ENCODE measurements around the gene EEPD1. TPM values are rescaled to one million over a fixed set of nuclear protein-coding genes. Genes with fewer than 3 reads are reported as not detected.
A peak's percentile ranks its signal among the peaks of the same experiment; 100 is the strongest.

Gene EEPD1
- total RNA-seq, 4 donors from 2014 or later, result 2.2 to 9.3 (median 6.2) TPM

GRCh38 chr7:36215457-36215765 lies 62.4 kb downstream of the EEPD1 start:
- Histone ChIP-seq H3K9me3 (no peaks in the 10 kb centered on the region), H3K27me3 (no peaks in the 10 kb centered on the region), H3K27ac (no peak overlapping the region), H3K4me3 (replicated peaks in 1 of 3) (no peak overlapping the region), H3K4me1 (no peaks in the 10 kb centered on the region), H3K36me3 (no peaks in the 10 kb centered on the region)
- WGBS, 2 donors, result 95 to 100% methylated on average over 2 of the region's 2 CpGs
- intact Hi-C loops (cut with DNase I), result no loop called here
- TF ChIP-seq POLR2A (IDR thresholded peaks at IDR 0.05) (no peak), CTCF (IDR thresholded peaks at IDR 0.05) (no peak)
- no peak for DNase-seq

DNA sequence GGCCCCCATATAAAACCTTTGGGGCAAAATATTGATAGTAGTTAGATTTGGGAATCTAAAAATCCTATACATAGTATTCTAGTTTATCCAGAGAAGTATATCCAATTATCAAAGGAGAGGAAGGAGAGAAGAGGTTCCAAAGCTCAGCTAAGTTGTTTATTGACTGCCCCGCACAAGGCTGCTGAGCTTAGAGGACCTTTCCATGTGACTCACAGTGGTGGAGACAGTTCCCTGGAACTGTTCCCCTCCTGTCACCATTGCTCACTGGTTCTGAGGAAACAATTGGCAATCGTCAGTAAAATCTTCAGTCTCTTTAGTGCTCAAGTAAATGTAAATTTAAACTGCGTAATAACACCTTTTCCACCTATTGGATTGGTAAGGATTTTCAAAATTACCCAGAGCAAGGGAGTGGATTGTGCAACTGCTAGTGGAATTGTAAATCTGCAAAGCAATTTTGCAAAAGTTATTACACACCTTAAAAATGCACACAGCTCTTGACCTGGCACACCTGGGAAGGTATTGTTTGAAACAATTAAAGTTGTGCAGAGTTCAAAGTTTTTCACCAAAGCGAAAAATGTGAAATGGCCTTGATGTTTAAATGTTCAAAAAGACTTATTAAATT lies 63.1 kb downstream of the EEPD1 start:
- intact Hi-C loops (cut with DNase I), result no loop called here
- Histone ChIP-seq H3K27me3 (no peaks in the 10 kb centered on the region), H3K36me3 (no peaks in the 10 kb centered on the region), H3K27ac (no peak overlapping the region), H3K9me3 (no peaks in the 10 kb centered on the region), H3K4me1 (no peaks in the 10 kb centered on the region), H3K4me3 (replicated peaks in 1 of 3) (no peak overlapping the region)
- WGBS, 2 donors, result 50 to 64% methylated on average over 4 of the region's 4 CpGs
- peak; percentile 23 to 29 for DNase-seq
- no peak for TF ChIP-seq CTCF (IDR thresholded peaks at IDR 0.05)
- TF ChIP-seq POLR2A (IDR thresholded peaks at IDR 0.05), result no peak

GRCh38 chr7:36217211-36217960 lies 64.3 kb downstream of the EEPD1 start:
- H3K36me3 ChIP-seq, result no peaks in the 10 kb centered on the region
- H3K4me1 ChIP-seq, result no peaks in the 10 kb centered on the region
- TF ChIP-seq POLR2A (IDR thresholded peaks at IDR 0.05) (no peak), CTCF (IDR thresholded peaks at IDR 0.05) (no peak)
- no peaks in the 10 kb centered on the region for H3K9me3 ChIP-seq
- no peak overlapping the region for H3K27ac ChIP-seq
- DNase-seq, result no peak
- 94 to 98% methylated on average over 4 of the region's 4 CpGs for WGBS, 2 donors
- H3K27me3 ChIP-seq, result no peaks in the 10 kb centered on the region
- intact Hi-C loops (cut with DNase I), result no loop called here
- H3K4me3 ChIP-seq (replicated peaks in 1 of 3), result no peak overlapping the region

- Histone ChIP-seq H3K9me3 (no peaks in the 10 kb centered on the region), H3K36me3 (no peaks in the 10 kb centered on the region), H3K27me3 (no peaks in the 10 kb centered on the region), H3K27ac (no peak overlapping the region), H3K4me3 (replicated peaks in 1 of 3) (no peak overlapping the region), H3K4me1 (no peaks in the 10 kb centered on the region)
- DNase-seq, result no peak
- TF ChIP-seq CTCF (IDR thresholded peaks at IDR 0.05), result no peak
- no peak for TF ChIP-seq POLR2A (IDR thresholded peaks at IDR 0.05)
- 84 to 90% methylated on average over 5 of the region's 5 CpGs for WGBS, 2 donors
- intact Hi-C loops (cut with DNase I), result no loop called here
These were observed 64.9 kb downstream of the EEPD1 start for GRCh38 chr7:36217961-36218284.

DNA sequence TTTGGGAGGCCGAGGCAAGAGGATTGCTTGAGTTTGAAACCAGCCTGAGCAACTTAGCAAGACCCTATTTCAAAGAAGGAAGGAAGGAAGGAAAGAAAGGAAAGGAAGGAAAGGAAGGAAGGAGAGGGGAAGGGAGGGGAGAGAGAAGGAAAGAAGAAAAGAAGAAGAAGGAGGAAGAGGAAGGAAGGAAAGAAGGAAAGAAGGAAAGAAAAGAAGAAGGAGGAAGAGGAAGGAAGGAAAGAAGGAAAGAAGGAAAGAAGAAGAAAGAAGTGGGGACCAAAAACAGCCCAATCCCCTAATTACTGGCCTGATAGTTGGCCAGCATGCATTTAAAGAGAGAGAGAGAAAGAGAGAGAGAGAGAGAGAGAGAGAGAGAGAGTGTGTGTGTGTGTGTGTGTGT lies 66.4 kb downstream of the EEPD1 start:
- no peak overlapping the region for H3K4me3 ChIP-seq (replicated peaks in 1 of 3)
- H3K27me3 ChIP-seq, result no peaks in the 10 kb centered on the region
- H3K9me3 ChIP-seq, result no peaks in the 10 kb centered on the region
- no peak overlapping the region for H3K27ac ChIP-seq
- intact Hi-C loops (cut with DNase I), result no loop called here
- WGBS, 2 donors, result 96 to 97% methylated on average over 1 of the region's 1 CpG
- TF ChIP-seq CTCF (IDR thresholded peaks at IDR 0.05), result no peak
- DNase-seq, result no peak
- H3K4me1 ChIP-seq, result no peaks in the 10 kb centered on the region
- H3K36me3 ChIP-seq, result no peaks in the 10 kb centered on the region

Data from thyroid gland (tissue), 4 donors.